ENCODE results near the gene NCKAP1. TPM values are rescaled to one million over a fixed set of nuclear protein-coding genes. Genes with fewer than 3 reads are reported as not detected.
"Not testable (repeated sequence)": the region's sequence is repeated elsewhere in the genome, so short reads cannot be mapped to it uniquely, and the experiment has no call there.

NCKAP1 gene
- total and polyA plus RNA-seq, 4 donors, result 36.4 to 194 (median 73.1) TPM

DNA sequence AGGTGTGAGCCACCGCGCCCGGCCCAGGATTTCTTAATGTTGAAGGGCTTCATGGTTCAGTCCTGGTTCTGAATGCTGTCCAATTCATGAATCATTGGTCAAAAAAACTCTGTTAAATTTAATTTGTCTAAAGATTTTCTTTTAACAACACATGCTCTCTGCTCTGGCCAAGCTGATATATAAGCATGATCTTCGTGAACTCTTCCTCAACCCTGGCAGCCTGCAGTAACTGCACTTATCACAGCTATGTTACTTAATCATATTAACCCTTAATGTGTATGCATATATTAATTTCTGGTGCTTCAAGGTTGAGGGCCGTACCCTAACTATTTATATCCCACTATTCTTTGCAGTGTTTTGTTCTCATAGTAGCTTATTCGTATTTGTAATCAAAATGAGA, 142.5 kb downstream of the NCKAP1 start:
- ATAC-seq (ENCODE audit: insufficient read depth, low FRiP score) (no peak), DNase-seq (no peak)
- Histone ChIP-seq H3K9ac (ENCODE audit: insufficient read depth in 1 of 2, low read length in 2 of 2) (no peak overlapping the region), H3K4me1 (ENCODE audit: control insufficient read depth in 5 of 5, insufficient read depth in 5 of 5, low read length in 5 of 5) (peaks cover 0 to 2% (median 0%) of the 10 kb centered on the region in 5 donors), H3K27me3 (ENCODE audit: control insufficient read depth in 3 of 3, insufficient read depth in 3 of 3, low read length in 2 of 3) (no peaks in the 10 kb centered on the region), H3K36me3 (ENCODE audit: control insufficient read depth in 4 of 4, insufficient read depth in 4 of 4, low read length in 4 of 4) (no peaks in the 10 kb centered on the region), H3K9me3 (ENCODE audit: control insufficient read depth in 4 of 4, insufficient read depth in 3 of 4, low read length in 3 of 4) (peaks cover 0 to 4% (median 0%) of the 10 kb centered on the region in 4 donors), H3K4me3 (no peak overlapping the region), H3K27ac (ENCODE audit: low read depth in 1 of 2, low read length in 1 of 2) (no peak overlapping the region)
- TF ChIP-seq, protein P1, sequence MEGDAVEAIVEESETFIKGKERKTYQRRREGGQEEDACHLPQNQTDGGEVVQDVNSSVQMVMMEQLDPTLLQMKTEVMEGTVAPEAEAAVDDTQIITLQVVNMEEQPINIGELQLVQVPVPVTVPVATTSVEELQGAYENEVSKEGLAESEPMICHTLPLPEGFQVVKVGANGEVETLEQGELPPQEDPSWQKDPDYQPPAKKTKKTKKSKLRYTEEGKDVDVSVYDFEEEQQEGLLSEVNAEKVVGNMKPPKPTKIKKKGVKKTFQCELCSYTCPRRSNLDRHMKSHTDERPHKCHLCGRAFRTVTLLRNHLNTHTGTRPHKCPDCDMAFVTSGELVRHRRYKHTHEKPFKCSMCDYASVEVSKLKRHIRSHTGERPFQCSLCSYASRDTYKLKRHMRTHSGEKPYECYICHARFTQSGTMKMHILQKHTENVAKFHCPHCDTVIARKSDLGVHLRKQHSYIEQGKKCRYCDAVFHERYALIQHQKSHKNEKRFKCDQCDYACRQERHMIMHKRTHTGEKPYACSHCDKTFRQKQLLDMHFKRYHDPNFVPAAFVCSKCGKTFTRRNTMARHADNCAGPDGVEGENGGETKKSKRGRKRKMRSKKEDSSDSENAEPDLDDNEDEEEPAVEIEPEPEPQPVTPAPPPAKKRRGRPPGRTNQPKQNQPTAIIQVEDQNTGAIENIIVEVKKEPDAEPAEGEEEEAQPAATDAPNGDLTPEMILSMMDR (IDR thresholded peaks at IDR 0.05; ENCODE audit: control extremely low read depth, extremely low read depth), result no peak
- 92% methylated on average over 6 of the region's 6 CpGs for WGBS, 2 donors

DNA sequence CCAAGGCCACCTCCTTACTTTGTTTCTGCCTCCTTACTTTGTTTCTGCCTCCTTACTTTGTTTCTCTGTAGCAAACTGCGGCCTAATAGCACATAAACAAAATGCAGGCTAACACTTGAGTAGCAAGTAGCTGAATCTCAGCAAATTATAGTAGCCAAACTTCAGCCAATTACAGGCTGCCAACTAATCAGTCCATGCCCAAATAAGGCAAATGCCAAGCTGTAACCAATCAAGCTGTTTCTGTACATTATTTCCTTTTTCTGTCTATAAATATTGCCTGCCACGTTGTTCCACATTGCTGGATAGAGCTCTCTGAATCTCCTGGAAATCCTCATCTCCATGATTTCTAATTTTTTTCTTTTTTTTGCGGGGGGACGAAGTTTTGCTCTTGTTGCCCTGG, 143.1 kb downstream of the NCKAP1 start:
- TF ChIP-seq, protein P1 (IDR thresholded peaks at IDR 0.05; ENCODE audit: control extremely low read depth, extremely low read depth), result no peak
- no peak overlapping the region for H3K4me3 ChIP-seq
- no peak overlapping the region for H3K27ac ChIP-seq (ENCODE audit: low read depth in 1 of 2, low read length in 1 of 2)
- peaks cover 0 to 4% (median 0%) of the 10 kb centered on the region in 4 donors for H3K9me3 ChIP-seq (ENCODE audit: control insufficient read depth in 4 of 4, insufficient read depth in 3 of 4, low read length in 3 of 4)
- H3K36me3 ChIP-seq (ENCODE audit: control insufficient read depth in 4 of 4, insufficient read depth in 4 of 4, low read length in 4 of 4), result no peaks in the 10 kb centered on the region
- 91 to 92% methylated on average over 4 of the region's 4 CpGs for WGBS, 2 donors
- peaks cover 0 to 2% (median 0%) of the 10 kb centered on the region in 5 donors for H3K4me1 ChIP-seq (ENCODE audit: control insufficient read depth in 5 of 5, insufficient read depth in 5 of 5, low read length in 5 of 5)
- no peak overlapping the region for H3K9ac ChIP-seq (ENCODE audit: insufficient read depth in 1 of 2, low read length in 2 of 2)
- ATAC-seq (ENCODE audit: insufficient read depth, low FRiP score) (no peak), DNase-seq (no peak)
- no peaks in the 10 kb centered on the region for H3K27me3 ChIP-seq (ENCODE audit: control insufficient read depth in 3 of 3, insufficient read depth in 3 of 3, low read length in 2 of 3)

DNA sequence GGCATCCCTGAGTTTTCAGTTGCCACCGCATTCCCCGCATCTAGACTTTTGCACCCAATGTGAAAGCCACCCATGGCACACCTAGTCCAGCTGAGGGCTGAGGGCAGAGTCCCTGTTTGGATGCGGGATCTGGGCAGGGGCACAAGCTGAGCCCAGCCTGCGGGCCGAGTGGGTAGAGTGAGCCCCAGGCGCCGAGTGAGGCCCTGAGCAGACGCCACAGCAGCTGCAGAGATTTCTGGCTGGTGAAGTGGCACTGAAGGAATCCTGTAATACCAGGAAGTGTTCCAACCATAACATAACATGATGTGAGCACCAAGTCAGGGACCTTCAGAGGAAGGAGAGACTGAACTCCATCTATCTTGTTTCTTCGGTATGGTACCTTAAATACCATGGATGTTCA, 144.1 kb downstream of the NCKAP1 start:
- DNase-seq, result no peak
- no peak for ATAC-seq (ENCODE audit: insufficient read depth, low FRiP score)
- H3K27ac ChIP-seq (ENCODE audit: low read depth in 1 of 2, low read length in 1 of 2), result no peak overlapping the region
- no peak overlapping the region for H3K9ac ChIP-seq (ENCODE audit: insufficient read depth in 1 of 2, low read length in 2 of 2)
- H3K27me3 ChIP-seq (ENCODE audit: control insufficient read depth in 3 of 3, insufficient read depth in 3 of 3, low read length in 2 of 3), result no peaks in the 10 kb centered on the region
- no peak overlapping the region for H3K4me3 ChIP-seq
- TF ChIP-seq, protein P1 (IDR thresholded peaks at IDR 0.05; ENCODE audit: control extremely low read depth, extremely low read depth), result no peak
- H3K36me3 ChIP-seq (ENCODE audit: control insufficient read depth in 4 of 4, insufficient read depth in 4 of 4, low read length in 4 of 4), result no peaks in the 10 kb centered on the region
- peaks cover 0 to 4% (median 0%) of the 10 kb centered on the region in 4 donors for H3K9me3 ChIP-seq (ENCODE audit: control insufficient read depth in 4 of 4, insufficient read depth in 3 of 4, low read length in 3 of 4)
- H3K4me1 ChIP-seq (ENCODE audit: control insufficient read depth in 5 of 5, insufficient read depth in 5 of 5, low read length in 5 of 5), result peaks cover 0 to 2% (median 0%) of the 10 kb centered on the region in 5 donors
- WGBS, 2 donors, result 93 to 96% methylated on average over 9 of the region's 9 CpGs

DNA sequence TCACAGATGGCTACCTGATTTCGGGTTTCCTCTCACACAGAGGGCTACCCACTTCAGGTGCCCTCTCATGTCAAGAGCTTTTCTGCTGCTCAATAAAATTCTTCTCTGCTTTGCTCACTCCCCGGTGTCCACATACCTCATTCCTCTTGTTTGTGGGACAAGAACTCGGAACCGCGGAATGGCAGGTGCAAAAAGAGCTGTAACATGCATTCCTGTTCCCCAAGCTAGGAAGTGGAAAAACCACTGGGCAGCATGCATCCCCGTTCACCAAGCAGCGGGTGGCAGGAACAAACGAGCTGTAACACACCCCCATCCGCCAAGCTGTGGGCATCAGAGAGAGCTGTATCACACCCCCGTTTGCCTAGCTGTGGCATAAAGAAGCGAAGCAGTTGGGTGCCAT, 144.6 kb downstream of the NCKAP1 start:
- H3K27ac ChIP-seq (ENCODE audit: low read depth in 1 of 2, low read length in 1 of 2), result no peak overlapping the region
- H3K9me3 ChIP-seq (ENCODE audit: control insufficient read depth in 4 of 4, insufficient read depth in 3 of 4, low read length in 3 of 4), result peaks cover 0 to 4% (median 0%) of the 10 kb centered on the region in 4 donors
- no peak overlapping the region for H3K4me3 ChIP-seq
- ATAC-seq (ENCODE audit: insufficient read depth, low FRiP score), result no peak
- no peak for DNase-seq
- no peak overlapping the region for H3K9ac ChIP-seq (ENCODE audit: insufficient read depth in 1 of 2, low read length in 2 of 2)
- H3K27me3 ChIP-seq (ENCODE audit: control insufficient read depth in 3 of 3, insufficient read depth in 3 of 3, low read length in 2 of 3), result no peaks in the 10 kb centered on the region
- TF ChIP-seq, protein P1 (IDR thresholded peaks at IDR 0.05; ENCODE audit: control extremely low read depth, extremely low read depth), result no peak
- H3K36me3 ChIP-seq (ENCODE audit: control insufficient read depth in 4 of 4, insufficient read depth in 4 of 4, low read length in 4 of 4), result no peaks in the 10 kb centered on the region
- peaks cover 0 to 2% (median 0%) of the 10 kb centered on the region in 5 donors for H3K4me1 ChIP-seq (ENCODE audit: control insufficient read depth in 5 of 5, insufficient read depth in 5 of 5, low read length in 5 of 5)
- WGBS, 2 donors, result 94 to 95% methylated on average over 11 of the region's 11 CpGs

DNA sequence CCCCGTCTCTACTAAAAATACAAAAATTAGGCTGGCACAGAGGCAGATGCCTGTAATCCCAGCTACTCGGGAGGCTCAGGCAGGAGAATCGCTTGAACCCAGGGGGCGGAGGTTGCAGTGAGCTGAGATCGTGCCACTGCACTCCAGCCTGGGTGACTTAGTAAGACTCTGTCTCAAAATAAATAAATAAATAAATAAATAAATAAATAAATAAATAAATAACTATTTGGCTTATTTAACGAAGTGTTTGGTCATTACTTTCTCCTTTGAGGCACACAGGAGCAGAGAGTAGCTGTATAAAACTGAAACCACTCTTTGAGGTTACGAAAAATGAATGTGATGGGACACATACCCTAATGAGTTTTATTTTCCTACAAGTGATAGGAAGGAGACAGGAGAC, 145.2 kb downstream of the NCKAP1 start:
- DNase-seq; H3K4me3 ChIP-seq; H3K27me3 ChIP-seq (ENCODE audit: control insufficient read depth in 3 of 3, insufficient read depth in 3 of 3, low read length in 2 of 3); H3K9ac ChIP-seq (ENCODE audit: insufficient read depth in 1 of 2, low read length in 2 of 2); H3K36me3 ChIP-seq (ENCODE audit: control insufficient read depth in 4 of 4, insufficient read depth in 4 of 4, low read length in 4 of 4); H3K27ac ChIP-seq (ENCODE audit: low read depth in 1 of 2, low read length in 1 of 2); ATAC-seq (ENCODE audit: insufficient read depth, low FRiP score); H3K4me1 ChIP-seq (ENCODE audit: control insufficient read depth in 5 of 5, insufficient read depth in 5 of 5, low read length in 5 of 5); H3K9me3 ChIP-seq (ENCODE audit: control insufficient read depth in 4 of 4, insufficient read depth in 3 of 4, low read length in 3 of 4): not testable (repeated sequence)
- 92% methylated on average over 7 of the region's 7 CpGs for WGBS, 2 donors

Data from lung (tissue), 12 donors.